ENCODE data around the gene MR1.

DNA sequence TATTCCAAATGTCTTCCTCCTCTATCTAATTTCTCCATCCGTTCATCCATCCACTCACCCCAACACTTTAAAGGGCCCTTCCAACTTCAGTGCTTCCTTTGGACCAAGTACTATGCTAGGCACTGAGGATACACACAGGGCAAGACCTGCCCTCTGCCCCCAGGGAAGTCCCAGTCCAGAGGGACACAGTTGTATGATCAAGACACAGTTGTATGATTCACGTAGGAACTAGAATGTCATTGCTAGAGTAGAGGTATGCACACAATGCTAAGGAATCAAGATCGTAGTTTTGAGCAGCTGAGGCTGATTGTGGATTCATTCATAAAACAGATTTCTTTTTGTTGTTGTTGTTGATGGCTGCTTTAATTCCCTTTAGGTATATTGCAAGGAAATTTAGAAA, 43.1 kb downstream of the MR1 start:
- TF ChIP-seq CTCF (IDR thresholded peaks at IDR 0.05): no peak
- no peak for TF ChIP-seq POLR2A (IDR thresholded peaks at IDR 0.05)
